ENCODE measurements around the gene MYOF. TPM values are rescaled to one million over a fixed set of nuclear protein-coding genes. Genes with fewer than 3 reads are reported as not detected.
A peak's percentile ranks its signal among the peaks of the same experiment; 100 is the strongest.

Gene MYOF
- total and polyA plus RNA-seq, 9 of the 15 experiments (the other 6 are each of a cell fraction or from before 2014, with no cell fraction given), result 0.06 to 0.27 TPM; not detected in 7

GRCh38 chr10:93482145-93482834 is at the start of gene MYOF (continued):
- TF ChIP-seq MBD1 (CRISPR knock-in tag; IDR thresholded peaks at IDR 0.05), result no peak
- TF ChIP-seq THRAP3 (IDR thresholded peaks at IDR 0.05; ENCODE audit: borderline replicate concordance), result no peak
- TF ChIP-seq NR2F6 (CRISPR knock-in tag; IDR thresholded peaks at IDR 0.05), result no peak
- no peak for TF ChIP-seq MGA (IDR thresholded peaks at IDR 0.05)
- TF ChIP-seq ZEB2 (IDR thresholded peaks at IDR 0.05), result no peak
- TF ChIP-seq CBX8 (IDR thresholded peaks at IDR 0.05; ENCODE audit: borderline replicate concordance, extremely low read depth, low read depth, low read length, poor library complexity, severe bottlenecking), result peak; percentile 97
- peak in 2 of 3 experiments; percentile 53 to 69; a peak in 3 of 6 replicates for TF ChIP-seq CTCF (IDR thresholded peaks at IDR 0.05 in 2 of 3, conservative IDR thresholded peaks at IDR 0.05 in 1 of 3; ENCODE audit: insufficient read depth in 2 of 3, low read depth in 1 of 3, low read length in 3 of 3)
- no peak for TF ChIP-seq MXD1 (CRISPR knock-in tag; IDR thresholded peaks at IDR 0.05; ENCODE audit: borderline replicate concordance, poor library complexity, severe bottlenecking)
- TF ChIP-seq RBM17 (IDR thresholded peaks at IDR 0.05; ENCODE audit: borderline replicate concordance, low read depth, low read length), result no peak
- no peak for TF ChIP-seq ZNF561 (CRISPR knock-in tag; conservative IDR thresholded peaks at IDR 0.05)

All from K562 (cell line).